GM23248 (cell line): Measurements from ENCODE around the gene MMP14.

Experiments used
- EZH2 ChIP-seq: fragments of 200-600 bp; sonication (generic); IDR thresholded peaks from 2 replicates; pipeline ENCODE4 v1.6.1; 2018; ENCODE audit warnings: antibody characterized with exemption, mild to moderate bottlenecking; ENCODE audit not compliant: insufficient read depth, poor library complexity, severe bottlenecking
- EZH2phosphoT487 ChIP-seq: fragments of 200-600 bp; sonication (generic); IDR thresholded peaks from 2 replicates; pipeline ENCODE4 v1.6.1; 2018; ENCODE audit warnings: antibody characterized with exemption, moderate library complexity, mild to moderate bottlenecking, low read depth; ENCODE audit not compliant: insufficient read depth

GRCh38 chr14:22865424-22866405 is 29.3 kb downstream of the MMP14 start:
- TF ChIP-seq EZH2phosphoT487 (no peak), EZH2 (no peak)
